Tibial artery (tissue), 4 donors: ENCODE measurements around the gene MPP4.

Experiments
- DNase-seq, 2 donors: peaks; one replicate each; pipeline ENCODE4 v3.0.0-alpha.2; 2019
- H3K27ac ChIP-seq, 2 donors: fragments of 200-600 bp; sonication (generic) in 1 of 2; 1 replicate in 1 of 2; 2 replicates in 1 of 2; pipeline ENCODE4 v1.5.1; 2018 to 2019; ENCODE audit warnings: mild to moderate bottlenecking in 1 of 2
- H3K27me3 ChIP-seq, 2 donors: fragments of 200-600 bp; sonication (generic) in 1 of 2; one replicate each; pipeline versions ENCODE4 v1.5.1 to v1.6.0; 2016 to 2019
- H3K36me3 ChIP-seq, 3 donors: fragments of 200-600 bp; sonication (generic) in 2 of 3; one replicate each; pipeline ENCODE4 v1.5.1; 2016 to 2019; ENCODE audit warnings: mild to moderate bottlenecking in 2 of 3
- H3K4me1 ChIP-seq, 4 donors: fragments of 200-600 bp; sonication (generic) in 2 of 4; 1 replicate in 3 of 4; 2 replicates in 1 of 4; pipeline ENCODE4 v1.5.1; 2016 to 2019
- H3K4me3 ChIP-seq, 2 donors: fragments of 200-600 bp; sonication (generic) in 1 of 2; 1 replicate in 1 of 2; 2 replicates in 1 of 2; pipeline ENCODE4 v1.5.1; 2018 to 2019; ENCODE audit warnings: mild to moderate bottlenecking in 2 of 2
- H3K9me3 ChIP-seq, 3 donors: fragments of 200-600 bp; sonication (generic) in 1 of 3; one replicate each; pipeline ENCODE4 v1.5.1; 2016 to 2019
- CTCF ChIP-seq, 2 experiments: fragments of 200-600 bp in 1 of 2; fragments of 450-650 bp in 1 of 2; IDR thresholded peaks; one replicate each; pipeline ENCODE4 v1.5.1; 2017 to 2019; ENCODE audit warnings: antibody characterized with exemption in 2 of 2, mild to moderate bottlenecking in 1 of 2, moderate library complexity in 1 of 2
- intact Hi-C: fragments of 100-400 bp; cut with DNase I; formaldehyde crosslinking; loops from one replicate; pipeline ENCODE4 v1.15.0; 2023; ENCODE audit warnings: low total_unique reads

Gene MPP4

DNA sequence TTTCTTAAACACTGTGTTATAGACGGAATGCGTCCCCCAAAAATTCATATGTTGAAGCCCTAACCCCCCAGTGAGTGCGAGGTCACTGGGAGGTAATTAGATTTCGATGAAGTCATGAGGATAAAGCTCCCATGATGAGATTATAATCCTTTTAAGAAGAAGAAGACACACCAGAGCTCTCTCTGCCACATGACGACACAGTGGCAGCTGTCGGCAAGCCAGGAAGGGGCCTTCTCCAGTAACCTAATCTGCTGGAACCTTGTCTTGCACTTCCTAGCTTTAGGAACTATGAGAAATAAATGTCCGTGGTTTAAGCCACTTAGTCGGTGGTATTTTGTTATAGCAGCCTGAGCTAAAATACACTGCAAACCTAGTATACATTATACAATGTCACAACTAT is 67.4 kb downstream of the MPP4 start:
- intact Hi-C loops, result no loop called here
- H3K9me3 ChIP-seq, result no peaks in the 10 kb centered on the region
- H3K27me3 ChIP-seq, result no peaks in the 10 kb centered on the region
- H3K4me1 ChIP-seq, result no peaks in the 10 kb centered on the region
- H3K27ac ChIP-seq, result no peak overlapping the region
- H3K36me3 ChIP-seq, result peaks cover 66 to 95% (median 72%) of the 10 kb centered on the region in 3 donors
- H3K4me3 ChIP-seq, result no peak overlapping the region
- no peak for TF ChIP-seq CTCF (IDR thresholded peaks at IDR 0.05)
- DNase-seq, result no peak

DNA sequence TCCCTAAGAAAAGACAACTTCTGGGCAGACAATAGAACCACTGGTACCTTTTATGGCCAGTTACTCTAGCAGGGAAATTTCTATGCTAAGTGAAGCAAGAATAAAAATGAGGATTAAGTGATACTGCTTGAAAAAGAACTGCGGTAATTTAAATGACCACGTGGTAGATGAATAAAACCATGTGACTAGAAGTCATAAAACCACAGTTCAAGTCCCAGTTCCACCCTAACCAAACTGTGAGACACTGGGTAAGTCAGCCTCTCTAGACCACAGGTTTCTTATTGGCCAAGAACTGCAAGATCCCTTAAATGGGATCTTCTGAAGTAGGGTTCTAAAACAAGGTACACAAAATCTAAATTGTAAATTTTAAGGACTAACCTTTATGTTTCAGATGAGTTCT is 67.9 kb downstream of the MPP4 start:
- TF ChIP-seq CTCF (IDR thresholded peaks at IDR 0.05), result no peak
- Histone ChIP-seq H3K4me1 (no peaks in the 10 kb centered on the region), H3K27ac (no peak overlapping the region), H3K4me3 (no peak overlapping the region), H3K36me3 (peaks cover 67 to 95% (median 75%) of the 10 kb centered on the region in 3 donors), H3K27me3 (no peaks in the 10 kb centered on the region), H3K9me3 (no peaks in the 10 kb centered on the region)
- no peak for DNase-seq
- intact Hi-C loops, result no loop called here

GRCh38 chr2:201628545-201628944 is 69.9 kb downstream of the MPP4 start:
- H3K9me3 ChIP-seq, result no peaks in the 10 kb centered on the region
- no peaks in the 10 kb centered on the region for H3K27me3 ChIP-seq
- DNase-seq, result no peak
- peaks cover 61 to 86% (median 68%) of the 10 kb centered on the region in 3 donors for H3K36me3 ChIP-seq
- intact Hi-C loops, result loop anchor here (10.0 kb wide), 1 partner anchor 384 kb away; no protein-coding TSS in a partner anchor
- H3K27ac ChIP-seq, result no peak overlapping the region
- TF ChIP-seq CTCF (IDR thresholded peaks at IDR 0.05), result no peak
- no peak overlapping the region for H3K4me3 ChIP-seq
- no peaks in the 10 kb centered on the region for H3K4me1 ChIP-seq

GRCh38 chr2:201622306-201622970 is 76.0 kb downstream of the MPP4 start:
- Histone ChIP-seq H3K4me3 (no peak overlapping the region), H3K27me3 (no peaks in the 10 kb centered on the region), H3K9me3 (no peaks in the 10 kb centered on the region), H3K4me1 (peaks cover 0 to 7% (median 5%) of the 10 kb centered on the region in 4 donors), H3K27ac (no peak overlapping the region), H3K36me3 (peaks cover 27 to 49% (median 29%) of the 10 kb centered on the region in 3 donors)
- no peak for TF ChIP-seq CTCF (IDR thresholded peaks at IDR 0.05)
- intact Hi-C loops, result loop anchor here (10.0 kb wide), 1 partner anchor 378 kb away; no protein-coding TSS in a partner anchor
- no peak for DNase-seq

DNA sequence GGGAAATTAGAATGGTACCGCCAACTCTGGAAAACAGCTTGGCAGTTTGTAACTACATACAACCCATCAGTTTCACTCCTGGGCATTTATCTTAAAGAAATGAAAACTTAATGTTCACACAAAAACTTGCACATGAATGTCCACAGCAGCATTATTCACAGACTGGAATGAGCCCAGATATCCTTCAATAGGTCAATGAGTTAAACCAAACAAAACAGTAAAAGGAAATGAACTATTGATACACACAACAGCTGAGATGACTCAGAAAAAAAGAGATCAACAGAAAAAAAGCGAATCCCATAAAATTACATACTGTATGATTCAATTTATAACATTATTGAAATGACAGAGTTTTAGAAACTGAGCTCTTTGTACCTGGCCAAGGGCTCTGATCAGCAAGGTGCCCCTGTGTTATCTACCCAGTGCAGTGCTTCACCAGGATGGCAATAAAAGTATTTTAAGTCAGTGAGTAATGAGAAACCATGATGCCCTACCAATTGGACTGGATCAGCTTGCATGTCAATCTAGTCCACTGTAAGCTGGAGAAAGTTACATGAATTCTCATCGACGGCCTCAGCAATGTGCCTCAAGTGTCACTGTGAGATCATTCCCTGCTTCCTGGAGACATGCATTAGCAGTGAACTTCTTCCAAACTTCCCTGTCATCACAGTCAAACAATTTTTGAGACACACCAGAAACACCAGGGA is 77.0 kb downstream of the MPP4 start:
- DNase-seq, result no peak
- no peak for TF ChIP-seq CTCF (IDR thresholded peaks at IDR 0.05)
- no peak overlapping the region for H3K27ac ChIP-seq
- no peak overlapping the region for H3K4me3 ChIP-seq
- intact Hi-C loops, result loop anchor here (10.0 kb wide), 1 partner anchor 377 kb away; no protein-coding TSS in a partner anchor
- H3K4me1 ChIP-seq, result peaks cover 0 to 7% (median 5%) of the 10 kb centered on the region in 4 donors
- H3K27me3 ChIP-seq, result no peaks in the 10 kb centered on the region
- no peaks in the 10 kb centered on the region for H3K9me3 ChIP-seq
- peaks cover 19 to 41% (median 27%) of the 10 kb centered on the region in 3 donors for H3K36me3 ChIP-seq
